Gastroesophageal sphincter (tissue), 4 donors: ENCODE data around the gene METTL17. TPM values are rescaled to one million over a fixed set of nuclear protein-coding genes. Genes with fewer than 3 reads are reported as not detected.

Experiments
- ATAC-seq: fragments of 150-250 bp; one replicate; pipeline ENCODE4 v1.9.1; 2016; ENCODE audit warnings: mild to moderate bottlenecking, moderate library complexity
- H3K27ac ChIP-seq, 4 donors: fragments of 200-600 bp; sonication (generic) in 3 of 4; 1 replicate in 3 of 4; 2 replicates in 1 of 4; pipeline ENCODE4 v1.5.1; 2016 to 2019
- H3K27me3 ChIP-seq: fragments of 200-600 bp; sonication (generic); one replicate; pipeline ENCODE4 v1.5.1; 2019
- H3K36me3 ChIP-seq, 2 donors: fragments of 200-600 bp; sonication (generic); one replicate each; pipeline ENCODE4 v1.5.1; 2019; ENCODE audit warnings: control low read depth in 1 of 2
- H3K4me1 ChIP-seq, 3 donors: fragments of 200-600 bp; sonication (generic); 1 replicate in 2 of 3; 2 replicates in 1 of 3; pipeline ENCODE4 v1.5.1; 2016 to 2019; ENCODE audit warnings: control low read depth in 2 of 3
- H3K4me3 ChIP-seq, 2 donors: fragments of 200-600 bp; sonication (generic); one replicate each; pipeline ENCODE4 v1.5.1; 2019; ENCODE audit warnings: mild to moderate bottlenecking in 1 of 2, moderate library complexity in 1 of 2
- H3K9me3 ChIP-seq, 3 donors: fragments of 200-600 bp; sonication (generic); one replicate each; pipeline ENCODE4 v1.5.1; 2017 to 2019; ENCODE audit warnings: control low read depth in 2 of 3
- EP300 ChIP-seq: sonication (generic); formaldehyde crosslinking; IDR thresholded peaks from one replicate; pipeline ENCODE4 v1.6.1; 2017; ENCODE audit warnings: antibody characterized with exemption, mild to moderate bottlenecking
- POLR2A ChIP-seq, 2 donors: fragments of 450-650 bp; IDR thresholded peaks; one replicate each; pipeline ENCODE4 v1.6.1; 2017; ENCODE audit warnings: antibody characterized with exemption in 2 of 2, mild to moderate bottlenecking in 2 of 2, moderate library complexity in 1 of 2
- POLR2AphosphoS5 ChIP-seq: sonication (generic); formaldehyde crosslinking; IDR thresholded peaks from one replicate; pipeline ENCODE4 v1.6.1; 2017; ENCODE audit warnings: antibody characterized with exemption
- WGBS, 2 donors: methylation state at CpG; one replicate each; pipeline ENCODE4 v1.1.5; 2018; ENCODE audit warnings: low coverage in 1 of 2; 5-methylcytosine and 5-hydroxymethylcytosine counted together
- total RNA-seq, 4 donors: library from RNA; depleted of rRNA; stranded (reverse); fragments of >200 nt; gene quantifications; one replicate each; pipeline ENCODE4 v1.1.0, GENCODE V29; 2016
- TF ChIP-seq, protein P1 (sequence below), 4 experiments: fragments of 200-600 bp in 2 of 4; fragments of 450-650 bp in 2 of 4; sonication (generic) in 1 of 4; IDR thresholded peaks; one replicate each; pipeline ENCODE4 v1.5.1; 2017 to 2019; ENCODE audit warnings: antibody characterized with exemption in 4 of 4, mild to moderate bottlenecking in 2 of 4, moderate library complexity in 2 of 4

The METTL17 gene
- total RNA-seq, 4 donors from 2014 or later = 25.2 to 94.9 (median 64.1) TPM

- 63 to 64% methylated on average over 7 to 18 of the region's 28 CpGs for WGBS, 2 donors
- H3K4me1 ChIP-seq = peaks cover 0 to 67% (median 0%) of the 10 kb centered on the region in 3 donors
Observed at GRCh38 chr14:21017528-21018245, 27.9 kb downstream of the METTL17 start.

DNA sequence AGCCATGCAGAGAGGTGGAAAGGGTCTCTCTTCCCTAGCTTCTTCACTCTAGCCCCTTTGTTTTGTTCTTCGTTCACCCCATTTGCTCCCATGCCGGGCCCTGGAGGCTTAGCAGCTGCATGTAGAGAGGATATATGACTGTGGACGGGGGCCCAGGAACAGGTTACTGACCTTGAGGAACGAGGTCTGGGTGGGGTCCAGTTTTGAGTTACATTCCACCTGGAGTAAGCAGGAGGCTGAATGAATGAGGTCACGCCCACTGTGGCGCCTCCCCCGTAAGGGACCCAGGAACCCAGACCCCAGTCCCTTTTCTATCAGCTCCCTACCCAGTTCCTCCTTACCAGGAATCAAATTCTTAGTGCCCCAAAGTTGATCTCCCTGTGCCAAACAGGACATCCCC is 28.5 kb downstream of the METTL17 start:
- no peak for ATAC-seq
- Histone ChIP-seq H3K27me3 (no peaks in the 10 kb centered on the region), H3K9me3 (no peaks in the 10 kb centered on the region), H3K4me1 (peaks cover 0 to 73% (median 3%) of the 10 kb centered on the region in 3 donors), H3K36me3 (peaks cover 0 to 64% of the 10 kb centered on the region in 2 donors), H3K27ac (no peak overlapping the region), H3K4me3 (no peak overlapping the region)
- TF ChIP-seq, protein P1, sequence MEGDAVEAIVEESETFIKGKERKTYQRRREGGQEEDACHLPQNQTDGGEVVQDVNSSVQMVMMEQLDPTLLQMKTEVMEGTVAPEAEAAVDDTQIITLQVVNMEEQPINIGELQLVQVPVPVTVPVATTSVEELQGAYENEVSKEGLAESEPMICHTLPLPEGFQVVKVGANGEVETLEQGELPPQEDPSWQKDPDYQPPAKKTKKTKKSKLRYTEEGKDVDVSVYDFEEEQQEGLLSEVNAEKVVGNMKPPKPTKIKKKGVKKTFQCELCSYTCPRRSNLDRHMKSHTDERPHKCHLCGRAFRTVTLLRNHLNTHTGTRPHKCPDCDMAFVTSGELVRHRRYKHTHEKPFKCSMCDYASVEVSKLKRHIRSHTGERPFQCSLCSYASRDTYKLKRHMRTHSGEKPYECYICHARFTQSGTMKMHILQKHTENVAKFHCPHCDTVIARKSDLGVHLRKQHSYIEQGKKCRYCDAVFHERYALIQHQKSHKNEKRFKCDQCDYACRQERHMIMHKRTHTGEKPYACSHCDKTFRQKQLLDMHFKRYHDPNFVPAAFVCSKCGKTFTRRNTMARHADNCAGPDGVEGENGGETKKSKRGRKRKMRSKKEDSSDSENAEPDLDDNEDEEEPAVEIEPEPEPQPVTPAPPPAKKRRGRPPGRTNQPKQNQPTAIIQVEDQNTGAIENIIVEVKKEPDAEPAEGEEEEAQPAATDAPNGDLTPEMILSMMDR (IDR thresholded peaks at IDR 0.05) = no peak
- TF ChIP-seq POLR2A (IDR thresholded peaks at IDR 0.05) = no peak
- TF ChIP-seq POLR2AphosphoS5 = no peak
- no peak for TF ChIP-seq EP300
- 67% methylated on average over 2 of the region's 7 CpGs; no CpG with 5 or more reads in 1 of the 2 donors for WGBS, 2 donors

More at GRCh38 chr14:21017528-21018245, 27.9 kb downstream of the METTL17 start:
- Histone ChIP-seq H3K4me3 (no peak overlapping the region), H3K27me3 (no peaks in the 10 kb centered on the region), H3K36me3 (peaks cover 0 to 64% of the 10 kb centered on the region in 2 donors), H3K9me3 (no peaks in the 10 kb centered on the region), H3K27ac (peak overlapping the region in 1 of 4 donors; percentile 19)
- ATAC-seq = no peak
- TF ChIP-seq EP300 = no peak
- TF ChIP-seq POLR2A (IDR thresholded peaks at IDR 0.05) = no peak

DNA sequence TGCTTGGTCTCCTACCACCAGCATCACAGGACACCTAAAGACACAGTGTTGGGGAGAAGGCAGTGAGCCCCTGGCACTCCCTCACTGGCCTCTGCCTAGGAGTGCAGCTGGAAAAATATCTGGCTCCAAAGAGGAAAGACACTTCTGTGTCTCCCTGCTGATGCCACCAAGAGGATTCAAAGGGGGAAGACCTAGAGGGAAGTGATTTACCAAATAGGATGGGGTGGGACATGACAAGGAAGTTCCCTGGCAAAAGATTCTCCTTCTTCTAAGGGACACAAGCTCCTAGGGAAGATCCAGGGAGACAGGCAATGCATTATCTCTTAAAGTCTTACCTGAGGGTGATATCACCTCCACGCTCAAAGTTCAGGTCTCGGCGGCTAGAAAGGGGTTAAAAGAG is 29.0 kb downstream of the METTL17 start:
- Histone ChIP-seq H3K4me1 (peaks cover 0 to 78% (median 8%) of the 10 kb centered on the region in 3 donors), H3K27ac (peak overlapping the region in 1 of 4 donors; percentile 8), H3K36me3 (peaks cover 0 to 64% of the 10 kb centered on the region in 2 donors), H3K9me3 (no peaks in the 10 kb centered on the region), H3K27me3 (no peaks in the 10 kb centered on the region), H3K4me3 (no peak overlapping the region)
- no peak for ATAC-seq
- TF ChIP-seq, protein P1 (IDR thresholded peaks at IDR 0.05) = no peak
- TF ChIP-seq POLR2AphosphoS5 (no peak), POLR2A (IDR thresholded peaks at IDR 0.05) (no peak), EP300 (no peak)
- 80 to 100% methylated on average over 1 to 3 of the region's 3 CpGs for WGBS, 2 donors

DNA sequence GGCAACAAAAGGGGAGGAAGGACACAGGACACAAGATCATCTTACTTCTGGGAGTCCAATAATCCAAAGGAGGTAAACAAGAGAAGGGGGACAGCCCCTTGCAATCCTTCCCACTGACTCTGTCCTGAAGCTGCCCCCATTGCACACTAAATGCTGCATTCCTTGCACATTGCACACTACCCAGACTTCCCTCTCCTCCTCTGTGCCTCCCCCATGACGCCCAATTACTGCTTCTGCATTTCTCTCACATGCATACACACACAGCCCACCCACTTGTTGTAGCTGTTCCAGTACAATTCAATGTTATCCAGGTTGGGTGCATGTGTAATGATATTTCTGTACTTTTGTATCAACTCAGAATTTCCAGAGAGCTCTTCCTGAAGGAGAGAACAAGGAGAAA is 29.6 kb downstream of the METTL17 start:
- Histone ChIP-seq H3K4me3 (no peak overlapping the region), H3K36me3 (peaks cover 0 to 64% of the 10 kb centered on the region in 2 donors), H3K4me1 (peaks cover 0 to 84% (median 12%) of the 10 kb centered on the region in 3 donors), H3K27me3 (no peaks in the 10 kb centered on the region), H3K9me3 (no peaks in the 10 kb centered on the region), H3K27ac (peak overlapping the region in 1 of 4 donors; percentile 8)
- WGBS, 2 donors = 64% methylated on average over 1 of the region's 1 CpG; no CpG with 5 or more reads in 1 of the 2 donors
- TF ChIP-seq EP300 (no peak), POLR2A (IDR thresholded peaks at IDR 0.05) (no peak), POLR2AphosphoS5 (no peak)
- TF ChIP-seq, protein P1 (IDR thresholded peaks at IDR 0.05) = no peak
- no peak for ATAC-seq

GRCh38 chr14:21020977-21021545 is 31.3 kb downstream of the METTL17 start:
- H3K36me3 ChIP-seq = peaks cover 0 to 64% of the 10 kb centered on the region in 2 donors
- H3K27me3 ChIP-seq = no peaks in the 10 kb centered on the region
- 69 to 86% methylated on average over 5 of the region's 5 CpGs for WGBS, 2 donors
- no peak for ATAC-seq
- no peaks in the 10 kb centered on the region for H3K9me3 ChIP-seq
- H3K27ac ChIP-seq = peak overlapping the region in 1 of 4 donors; percentile 91
- H3K4me3 ChIP-seq = no peak overlapping the region
- no peak for TF ChIP-seq EP300
- TF ChIP-seq, protein P1 (IDR thresholded peaks at IDR 0.05) = no peak
- no peak for TF ChIP-seq POLR2AphosphoS5
- no peak for TF ChIP-seq POLR2A (IDR thresholded peaks at IDR 0.05)
- H3K4me1 ChIP-seq = peaks cover 0 to 80% (median 15%) of the 10 kb centered on the region in 3 donors
